RWPE1 (cell line): Measurements from ENCODE around the gene ZNF396.

Source experiments
- CTCF ChIA-PET: fragments of 350-600 bp; sonication (Branson Sonifier 250); formaldehyde crosslinking; extraction: SDS; loops from one replicate; lab custom pipeline; 2021; lab: Yijun Ruan, JAX
- POLR2A ChIA-PET: fragments of 400-600 bp; formaldehyde crosslinking; extraction: SDS; loops from one replicate; lab custom pipeline; 2020; ENCODE audit warnings: antibody characterized with exemption; ENCODE audit not compliant: low non-redundant PET; lab: Yijun Ruan, JAX
- DNase-seq: peaks from one replicate; pipeline ENCODE4 v3.0.0; 2012; ENCODE audit warnings: low spot score
- H3K27ac ChIP-seq: fragments of 450-650 bp; 2 replicates; pipeline ENCODE4 v1.5.1; 2017
- CTCF ChIP-seq: fragments of 450-650 bp; conservative IDR thresholded peaks from 2 replicates; pipeline ENCODE4 v1.5.1; 2017; ENCODE audit warnings: low read depth, mild to moderate bottlenecking

Gene ZNF396

GRCh38 chr18:35377875-35378573 is 887 bp upstream of the ZNF396 start:
- POLR2A ChIA-PET, result no interaction called here
- DNase-seq, result no peak

GRCh38 chr18:35376393-35376741 is 770 bp downstream of the ZNF396 start:
- no peak for DNase-seq
- POLR2A ChIA-PET, result no interaction called here
- no peak for TF ChIP-seq CTCF
- H3K27ac ChIP-seq, result no peak overlapping the region
- CTCF ChIA-PET, result no interaction called here

More at GRCh38 chr18:35377875-35378573, 887 bp upstream of the ZNF396 start:
- H3K27ac ChIP-seq, result no peak overlapping the region
- TF ChIP-seq CTCF, result no peak
- CTCF ChIA-PET, result no interaction called here

GRCh38 chr18:35374708-35375107 is 2.4 kb downstream of the ZNF396 start:
- TF ChIP-seq CTCF, result no peak
- H3K27ac ChIP-seq, result no peak overlapping the region
- CTCF ChIA-PET, result interaction anchor here (0.6 kb wide), 1 partner anchor 12 kb away, joined by 4 read pairs; no protein-coding TSS in a partner anchor
- POLR2A ChIA-PET, result no interaction called here
- DNase-seq, result no peak

- CTCF ChIA-PET, result interaction anchor here (1.3 kb wide), 1 partner anchor 15 kb away, joined by 6 read pairs; no protein-coding TSS in a partner anchor
- DNase-seq, result no peak
- no peak overlapping the region for H3K27ac ChIP-seq
- TF ChIP-seq CTCF, result no peak
- POLR2A ChIA-PET, result no interaction called here
These were observed 5.5 kb downstream of the ZNF396 start for GRCh38 chr18:35371412-35372195.

GRCh38 chr18:35369126-35369525 is 8.0 kb downstream of the ZNF396 start:
- no peak overlapping the region for H3K27ac ChIP-seq
- ChIA-PET POLR2A (no interaction called here), CTCF (no interaction called here)
- DNase-seq, result no peak
- TF ChIP-seq CTCF, result no peak

- DNase-seq, result no peak
- no peak overlapping the region for H3K27ac ChIP-seq
- CTCF ChIA-PET, result no interaction called here
- TF ChIP-seq CTCF, result no peak
- POLR2A ChIA-PET, result no interaction called here
These were observed 8.5 kb downstream of the ZNF396 start for GRCh38 chr18:35368595-35368994.
